GM23338 (cell line): ENCODE measurements around the gene ZDHHC11B. TPM values are rescaled to one million over a fixed set of nuclear protein-coding genes. Genes with fewer than 3 reads are reported as not detected.
"Not testable (repeated sequence)": the region's sequence is repeated elsewhere in the genome, so short reads cannot be mapped to it uniquely, and the experiment has no call there.

Experiments used
- ATAC-seq: fragments of 200-7000 bp; cut with Tn5 transposase; 3 replicates; pipeline ENCODE4 v1.9.1; 2020
- DNase-seq: peaks from one replicate; pipeline ENCODE4 v3.0.0-alpha.2; 2015; ENCODE audit warnings: low spot score
- H2AFZ ChIP-seq: fragments of 200-600 bp; sonication (generic); 2 replicates; pipeline ENCODE4 v1.8.0; 2016; ENCODE audit warnings: antibody characterized with exemption, mild to moderate bottlenecking, moderate library complexity
- H3F3A ChIP-seq: fragments of 200-600 bp; sonication (generic); replicated peaks from 2 replicates; pipeline ENCODE4 v1.8.0; 2017; ENCODE audit warnings: antibody characterized with exemption, mixed run types, low read depth
- H3K27ac ChIP-seq: fragments of 200-600 bp; sonication (generic); 2 replicates; pipeline ENCODE4 v1.6.1; 2016; ENCODE audit warnings: low read depth
- H3K27me3 ChIP-seq: fragments of 200-600 bp; sonication (generic); 2 replicates; pipeline ENCODE4 v1.8.0; 2016; ENCODE audit warnings: mild to moderate bottlenecking, mixed run types, moderate library complexity; ENCODE audit not compliant: insufficient read depth
- H3K36me3 ChIP-seq: fragments of 200-600 bp; sonication (generic); 2 replicates; pipeline ENCODE4 v1.8.0; 2016; ENCODE audit warnings: mild to moderate bottlenecking; ENCODE audit not compliant: insufficient read depth
- H3K4me1 ChIP-seq: fragments of 200-600 bp; sonication (generic); 2 replicates; pipeline ENCODE4 v1.8.0; 2016; ENCODE audit warnings: mild to moderate bottlenecking, moderate library complexity; ENCODE audit not compliant: insufficient read depth
- H3K4me2 ChIP-seq: fragments of 200-600 bp; sonication (generic); 2 replicates; pipeline ENCODE4 v1.7.1; 2017; ENCODE audit warnings: mixed run types
- H3K4me3 ChIP-seq: fragments of 200-600 bp; sonication (generic); 2 replicates; pipeline ENCODE4 v1.6.1; 2016; ENCODE audit warnings: mixed run types
- H3K79me2 ChIP-seq: fragments of 200-600 bp; sonication (generic); replicated peaks from 2 replicates; pipeline ENCODE4 v1.8.0; 2017; ENCODE audit warnings: mild to moderate bottlenecking; ENCODE audit not compliant: insufficient read depth
- H3K9me2 ChIP-seq: fragments of 200-600 bp; sonication (generic); 2 replicates; pipeline ENCODE4 v1.8.0; 2017; ENCODE audit not compliant: insufficient read depth
- H4K20me1 ChIP-seq: fragments of 200-600 bp; sonication (generic); replicated peaks from 2 replicates; pipeline ENCODE4 v1.8.0; 2017; ENCODE audit warnings: mild to moderate bottlenecking; ENCODE audit not compliant: insufficient read depth
- H3K27ac Mint-ChIP-seq: 2 replicates; pipeline ENCODE4 v1.8.0; 2020; ENCODE audit warnings: inconsistent platforms, mild to moderate bottlenecking, moderate library complexity, mixed read lengths
- H3K27me3 Mint-ChIP-seq: 3 replicates; pipeline ENCODE4 v1.8.0; 2022; ENCODE audit warnings: low read depth, mild to moderate bottlenecking, moderate library complexity, mixed read lengths, inconsistent platforms; ENCODE audit not compliant: insufficient read depth, poor library complexity
- H3K36me3 Mint-ChIP-seq: 3 replicates; pipeline ENCODE4 v1.8.0; 2021; ENCODE audit warnings: low read depth, mild to moderate bottlenecking, inconsistent platforms, moderate library complexity, mixed read lengths
- H3K4me1 Mint-ChIP-seq: 3 replicates; pipeline ENCODE4 v1.8.0; 2020; ENCODE audit warnings: mild to moderate bottlenecking, inconsistent platforms, mixed read lengths
- H3K4me3 Mint-ChIP-seq: 3 replicates; pipeline ENCODE4 v1.8.0; 2021; ENCODE audit warnings: moderate library complexity, mild to moderate bottlenecking, inconsistent platforms, mixed read lengths
- H3K9me3 Mint-ChIP-seq: 3 replicates; pipeline ENCODE4 v1.8.0; 2020; ENCODE audit warnings: moderate library complexity, mild to moderate bottlenecking, inconsistent platforms, mixed read lengths
- CREB1 ChIP-seq: fragments of 250-450 bp; sonication (Bioruptor Pico); IDR thresholded peaks from 2 replicates; pipeline ENCODE4 v1.5.0; 2020; ENCODE audit warnings: low read depth, mild to moderate bottlenecking, moderate library complexity
- EZH2phosphoT487 ChIP-seq: fragments of 200-600 bp; sonication (generic); IDR thresholded peaks from one replicate; pipeline ENCODE4 v1.8.1; 2018; ENCODE audit warnings: antibody characterized with exemption; ENCODE audit not compliant: unreplicated experiment
- JUNB ChIP-seq: IDR thresholded peaks from one replicate; pipeline ENCODE4 v1.6.1; 2016; ENCODE audit warnings: antibody characterized with exemption; ENCODE audit not compliant: unreplicated experiment
- NANOG ChIP-seq: IDR thresholded peaks from 2 replicates; pipeline ENCODE4 v1.6.1; 2016; ENCODE audit warnings: antibody characterized with exemption, borderline replicate concordance
- STAT1 ChIP-seq: IDR thresholded peaks from one replicate; pipeline ENCODE4 v1.6.1; 2016; ENCODE audit warnings: antibody characterized with exemption; ENCODE audit not compliant: unreplicated experiment
- polyA plus RNA-seq: library from polyadenylated mRNA; unstranded; fragments of >200 nt; fragmentation: Nextera tagmentation; extraction: Ambion mirVana; gene quantifications from 2 replicates; pipeline ENCODE4 v1.2.1, GENCODE V29; 2016
- total RNA-seq: library from RNA; depleted of rRNA; stranded (reverse); fragments of >200 nt; shearing (Covaris generic); gene quantifications from 2 replicates; pipeline ENCODE4 v1.2.3, GENCODE V29; 2014
- TF ChIP-seq, protein P1 (sequence below): IDR thresholded peaks from one replicate; pipeline ENCODE4 v1.6.1; 2018; ENCODE audit warnings: antibody characterized with exemption; ENCODE audit not compliant: unreplicated experiment
- TF ChIP-seq, protein P2 (sequence below): IDR thresholded peaks from 2 replicates; pipeline ENCODE4 v1.6.1; 2016; ENCODE audit warnings: antibody characterized with exemption

The ZDHHC11B gene
- total and polyA plus RNA-seq, 2 experiments from 2014 or later: 0.89 to 1.2 TPM

DNA sequence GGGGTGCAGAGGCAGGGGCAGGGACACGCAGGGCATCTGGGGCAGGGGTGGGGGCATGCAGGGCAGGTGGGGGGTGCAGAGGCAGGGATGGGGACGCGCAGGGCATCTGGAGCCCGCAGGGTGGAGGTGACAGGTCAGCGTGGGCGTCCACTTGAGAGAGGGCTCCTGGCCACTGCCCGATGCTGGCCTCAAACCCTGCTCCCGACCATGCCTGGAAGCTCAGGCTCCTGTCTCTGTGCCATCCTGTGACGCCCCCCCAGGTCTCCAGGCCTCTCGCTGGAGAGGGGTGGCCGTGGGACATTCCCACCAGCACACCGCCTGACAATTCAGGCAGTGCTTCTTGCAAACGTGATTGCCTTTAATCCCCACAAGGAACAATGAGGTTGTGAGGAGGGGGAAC lies 33.0 kb downstream of the ZDHHC11B start:
- no peaks in the 10 kb centered on the region for H3K36me3 Mint-ChIP-seq
- Histone ChIP-seq H3F3A (no peaks in the 10 kb centered on the region), H4K20me1 (no peaks in the 10 kb centered on the region), H3K79me2 (no peaks in the 10 kb centered on the region), H3K27me3 (no peaks in the 10 kb centered on the region), H3K27ac (no peak overlapping the region), H3K36me3 (no peaks in the 10 kb centered on the region), H3K9me2 (no peaks in the 10 kb centered on the region), H3K4me3 (no peak overlapping the region), H3K4me2 (no peak overlapping the region), H2AFZ (no peak overlapping the region), H3K4me1 (no peaks in the 10 kb centered on the region)
- DNase-seq (no peak), ATAC-seq (no peak)
- no peaks in the 10 kb centered on the region for H3K9me3 Mint-ChIP-seq
- TF ChIP-seq, protein P1, sequence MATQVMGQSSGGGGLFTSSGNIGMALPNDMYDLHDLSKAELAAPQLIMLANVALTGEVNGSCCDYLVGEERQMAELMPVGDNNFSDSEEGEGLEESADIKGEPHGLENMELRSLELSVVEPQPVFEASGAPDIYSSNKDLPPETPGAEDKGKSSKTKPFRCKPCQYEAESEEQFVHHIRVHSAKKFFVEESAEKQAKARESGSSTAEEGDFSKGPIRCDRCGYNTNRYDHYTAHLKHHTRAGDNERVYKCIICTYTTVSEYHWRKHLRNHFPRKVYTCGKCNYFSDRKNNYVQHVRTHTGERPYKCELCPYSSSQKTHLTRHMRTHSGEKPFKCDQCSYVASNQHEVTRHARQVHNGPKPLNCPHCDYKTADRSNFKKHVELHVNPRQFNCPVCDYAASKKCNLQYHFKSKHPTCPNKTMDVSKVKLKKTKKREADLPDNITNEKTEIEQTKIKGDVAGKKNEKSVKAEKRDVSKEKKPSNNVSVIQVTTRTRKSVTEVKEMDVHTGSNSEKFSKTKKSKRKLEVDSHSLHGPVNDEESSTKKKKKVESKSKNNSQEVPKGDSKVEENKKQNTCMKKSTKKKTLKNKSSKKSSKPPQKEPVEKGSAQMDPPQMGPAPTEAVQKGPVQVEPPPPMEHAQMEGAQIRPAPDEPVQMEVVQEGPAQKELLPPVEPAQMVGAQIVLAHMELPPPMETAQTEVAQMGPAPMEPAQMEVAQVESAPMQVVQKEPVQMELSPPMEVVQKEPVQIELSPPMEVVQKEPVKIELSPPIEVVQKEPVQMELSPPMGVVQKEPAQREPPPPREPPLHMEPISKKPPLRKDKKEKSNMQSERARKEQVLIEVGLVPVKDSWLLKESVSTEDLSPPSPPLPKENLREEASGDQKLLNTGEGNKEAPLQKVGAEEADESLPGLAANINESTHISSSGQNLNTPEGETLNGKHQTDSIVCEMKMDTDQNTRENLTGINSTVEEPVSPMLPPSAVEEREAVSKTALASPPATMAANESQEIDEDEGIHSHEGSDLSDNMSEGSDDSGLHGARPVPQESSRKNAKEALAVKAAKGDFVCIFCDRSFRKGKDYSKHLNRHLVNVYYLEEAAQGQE: no peak
- no peaks in the 10 kb centered on the region for H3K4me1 Mint-ChIP-seq
- no peak overlapping the region for H3K4me3 Mint-ChIP-seq
- H3K27me3 Mint-ChIP-seq: peaks cover 5% of the 10 kb centered on the region
- H3K27ac Mint-ChIP-seq: no peak overlapping the region

DNA sequence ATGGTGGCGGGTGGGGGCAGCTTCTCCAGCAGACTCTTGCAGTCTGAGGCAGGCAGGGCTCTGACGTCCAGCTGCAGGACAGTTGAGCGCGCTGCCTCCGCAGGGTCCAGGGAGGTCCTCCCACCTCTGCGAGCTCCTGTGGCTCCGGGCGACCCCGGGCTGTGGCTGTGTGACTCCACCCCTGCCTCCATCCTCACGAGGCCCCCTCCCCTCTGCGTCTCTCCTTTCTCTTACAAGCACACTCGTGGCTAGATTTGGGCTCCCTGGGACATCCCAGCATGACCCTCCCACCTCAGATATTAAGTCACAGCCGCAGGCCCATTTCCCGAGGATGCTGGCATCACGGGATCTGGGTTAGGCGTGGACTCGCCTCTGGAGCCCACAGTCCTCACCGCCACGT lies 34.3 kb downstream of the ZDHHC11B start:
- DNase-seq, H3K9me3 Mint-ChIP-seq, H3K4me3 Mint-ChIP-seq: not testable (repeated sequence)

DNA sequence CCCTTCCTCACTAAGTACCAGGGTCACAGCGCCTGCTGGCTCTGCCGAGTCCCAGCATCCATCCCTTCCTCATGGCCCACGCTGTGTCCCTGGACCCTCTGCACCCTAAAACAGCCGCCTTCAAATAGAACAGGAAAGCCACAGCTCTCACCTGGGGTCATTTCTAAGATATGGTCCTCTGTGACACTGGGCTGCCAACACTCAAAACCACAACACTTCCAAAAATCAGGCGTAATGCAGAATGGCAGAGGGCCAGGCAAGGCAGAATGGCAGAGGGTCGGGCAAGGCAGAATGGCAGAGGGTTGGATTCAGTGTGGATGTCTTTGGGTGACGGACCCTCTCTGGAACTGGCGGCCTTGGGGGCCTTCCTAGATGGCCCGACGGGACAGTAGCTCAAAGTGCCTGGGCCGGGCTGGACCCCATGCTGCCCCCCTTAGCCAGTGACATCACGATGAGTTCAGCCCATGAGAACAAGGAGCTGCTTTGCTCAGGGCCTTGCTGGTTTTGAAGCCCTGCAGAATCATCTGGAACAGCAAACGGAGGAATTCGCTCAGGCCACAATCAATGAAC lies 35.3 kb downstream of the ZDHHC11B start:
- H2AFZ ChIP-seq: no peak overlapping the region
- no peaks in the 10 kb centered on the region for H3K4me1 ChIP-seq
- H3F3A ChIP-seq: no peaks in the 10 kb centered on the region
- no peaks in the 10 kb centered on the region for H3K79me2 ChIP-seq
- H3K9me2 ChIP-seq: no peaks in the 10 kb centered on the region
- H3K27ac ChIP-seq: no peak overlapping the region
- H3K4me2 ChIP-seq: no peak overlapping the region
- Mint-ChIP-seq H3K36me3 (no peaks in the 10 kb centered on the region), H3K4me1 (no peaks in the 10 kb centered on the region), H3K4me3 (no peak overlapping the region), H3K27ac (no peak overlapping the region), H3K27me3 (peaks cover 3% of the 10 kb centered on the region), H3K9me3 (no peaks in the 10 kb centered on the region)
- no peaks in the 10 kb centered on the region for H3K27me3 ChIP-seq
- no peaks in the 10 kb centered on the region for H3K36me3 ChIP-seq
- no peak for ATAC-seq
- no peak for DNase-seq
- H4K20me1 ChIP-seq: no peaks in the 10 kb centered on the region
- no peak overlapping the region for H3K4me3 ChIP-seq
- TF ChIP-seq CREB1 (CRISPR knock-in tag) (no peak), EZH2phosphoT487 (no peak), STAT1 (no peak), NANOG (no peak), JUNB (no peak)
- TF ChIP-seq, protein P2, sequence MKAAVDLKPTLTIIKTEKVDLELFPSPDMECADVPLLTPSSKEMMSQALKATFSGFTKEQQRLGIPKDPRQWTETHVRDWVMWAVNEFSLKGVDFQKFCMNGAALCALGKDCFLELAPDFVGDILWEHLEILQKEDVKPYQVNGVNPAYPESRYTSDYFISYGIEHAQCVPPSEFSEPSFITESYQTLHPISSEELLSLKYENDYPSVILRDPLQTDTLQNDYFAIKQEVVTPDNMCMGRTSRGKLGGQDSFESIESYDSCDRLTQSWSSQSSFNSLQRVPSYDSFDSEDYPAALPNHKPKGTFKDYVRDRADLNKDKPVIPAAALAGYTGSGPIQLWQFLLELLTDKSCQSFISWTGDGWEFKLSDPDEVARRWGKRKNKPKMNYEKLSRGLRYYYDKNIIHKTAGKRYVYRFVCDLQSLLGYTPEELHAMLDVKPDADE: no peak

More for the DNA sequence above, 34.3 kb downstream of the ZDHHC11B start:
- H3K4me1 ChIP-seq, H3F3A ChIP-seq, H3K27me3 Mint-ChIP-seq, H3K9me2 ChIP-seq, H3K27me3 ChIP-seq, H3K4me2 ChIP-seq, H3K27ac Mint-ChIP-seq, H3K79me2 ChIP-seq, H3K4me1 Mint-ChIP-seq, H3K36me3 Mint-ChIP-seq, H3K27ac ChIP-seq, H2AFZ ChIP-seq, H3K4me3 ChIP-seq, H3K36me3 ChIP-seq, H4K20me1 ChIP-seq, ATAC-seq: not testable (repeated sequence)
